GM21526 (cell line): Measurements from ENCODE around the gene C17orf50.

Experiments used
- ATAC-seq: cut with Tn5 transposase; IDR thresholded peaks from one replicate; pipeline ENCODE4 v1.9.1; 2021; ENCODE audit warnings: moderate library complexity; ENCODE audit not compliant: unreplicated experiment, low FRiP score

C17orf50 gene

GRCh38 chr17:35760587-35760986 lies at the start of gene C17orf50:
Gene C17orf50, plus strand, starts transcription at chr17:35760887. Its CDS starts 55 bp downstream, at chr17:35760942.
- no peak for ATAC-seq

GRCh38 chr17:35710950-35711349 lies 49.7 kb upstream of the C17orf50 start:
- ATAC-seq, result no peak

DNA sequence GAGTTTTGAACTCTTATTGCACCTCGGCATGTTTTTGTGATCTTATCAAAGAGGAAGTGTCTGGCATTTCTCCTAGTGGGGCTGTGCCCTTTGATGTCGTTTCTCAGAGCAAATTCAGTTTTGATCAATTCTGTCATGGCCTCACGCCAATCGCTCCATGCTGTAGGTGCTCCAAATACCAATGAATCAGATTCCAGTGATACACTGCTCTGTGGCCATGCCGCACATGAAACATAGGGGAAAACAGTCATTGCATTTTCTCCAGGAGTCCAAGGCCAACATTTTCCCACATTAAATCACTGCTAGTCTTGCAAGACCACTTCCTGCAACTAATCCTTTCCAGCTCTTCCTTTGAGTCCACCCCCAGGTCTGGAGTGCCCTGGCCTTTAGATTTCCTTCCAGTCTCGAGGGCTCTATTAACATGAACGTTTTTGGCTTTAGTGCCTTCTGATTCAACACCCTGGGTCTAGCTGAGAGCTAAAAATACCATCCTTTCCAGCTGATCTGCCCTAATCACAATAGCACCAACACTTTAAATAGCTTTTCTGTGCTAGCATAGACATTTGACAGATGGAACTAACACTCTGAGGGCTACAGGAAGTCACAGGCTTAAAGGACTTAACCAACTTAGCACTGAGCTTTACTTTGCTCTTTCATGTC lies 47.5 kb upstream of the C17orf50 start:
- ATAC-seq, result no peak

- ATAC-seq, result no peak
Measured at GRCh38 chr17:35714988-35715387, 45.7 kb upstream of the C17orf50 start.

DNA sequence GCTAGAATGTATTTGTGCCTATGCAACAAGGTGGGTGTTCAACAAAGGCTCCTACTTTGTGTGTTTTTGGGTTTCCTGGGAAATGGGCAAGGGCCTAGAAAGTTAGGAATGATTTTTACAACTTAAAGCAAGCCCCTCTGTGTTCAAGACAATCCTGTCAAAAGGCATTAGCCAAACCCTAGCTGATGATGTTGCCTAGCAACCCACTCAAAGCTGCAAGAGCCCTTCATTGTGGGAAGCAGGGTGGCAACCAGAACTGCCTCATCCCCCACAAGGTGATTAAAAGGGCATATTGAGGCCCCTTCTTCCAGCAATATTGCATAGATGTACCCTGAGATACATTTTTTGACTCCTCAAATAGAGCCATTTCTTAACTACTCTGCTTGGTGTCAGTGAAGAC lies 45.3 kb upstream of the C17orf50 start:
- no peak for ATAC-seq

GRCh38 chr17:35716173-35716572 lies 44.5 kb upstream of the C17orf50 start:
- ATAC-seq, result no peak

DNA sequence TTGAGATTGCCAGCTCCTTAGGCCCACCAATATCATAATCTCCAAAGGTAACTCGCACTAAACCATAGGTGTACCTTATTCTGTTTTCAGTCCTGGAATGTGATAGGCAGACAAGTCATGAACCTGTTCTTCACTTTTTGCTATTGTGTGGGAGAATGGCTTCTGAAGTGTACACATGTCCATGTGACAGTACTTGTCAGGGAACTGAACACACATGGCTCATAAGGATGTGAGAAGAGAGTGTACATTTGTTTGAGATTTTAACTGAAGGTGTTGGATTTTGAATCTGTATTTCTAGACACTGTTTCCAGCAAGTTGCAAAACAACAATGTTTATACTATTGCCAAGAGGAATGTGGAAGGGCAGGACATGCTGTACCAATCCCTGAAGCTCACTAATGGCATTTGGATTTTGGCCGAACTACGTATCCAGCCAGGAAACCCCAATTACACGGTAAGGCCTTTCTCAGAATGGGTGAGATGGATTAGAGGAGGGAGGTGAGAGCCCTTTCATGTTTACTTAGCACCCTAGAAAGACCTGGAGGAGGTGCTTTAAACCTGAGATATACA lies 43.7 kb upstream of the C17orf50 start:
- ATAC-seq, result no peak

DNA sequence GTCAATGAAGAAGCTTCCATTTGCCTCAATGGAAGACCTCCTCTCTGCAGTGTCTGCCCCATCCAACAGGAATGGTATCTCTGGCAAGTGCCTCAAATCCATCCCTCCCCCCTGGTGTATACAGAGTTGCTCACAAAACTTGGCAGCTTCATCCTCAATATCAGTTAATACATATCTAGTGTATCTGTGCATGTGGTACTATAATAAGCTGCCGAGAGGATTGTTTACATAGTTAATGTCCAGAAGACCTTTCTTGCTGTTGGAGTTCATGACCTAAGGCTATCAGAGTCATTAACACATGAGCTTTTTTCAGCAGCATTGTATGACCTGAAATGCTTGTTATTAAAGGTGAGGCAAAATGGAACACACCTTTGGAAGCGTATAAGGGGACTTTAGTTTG lies 43.2 kb upstream of the C17orf50 start:
- no peak for ATAC-seq

- no peak for ATAC-seq
Measured at GRCh38 chr17:35723735-35724134, 37.0 kb upstream of the C17orf50 start.

DNA sequence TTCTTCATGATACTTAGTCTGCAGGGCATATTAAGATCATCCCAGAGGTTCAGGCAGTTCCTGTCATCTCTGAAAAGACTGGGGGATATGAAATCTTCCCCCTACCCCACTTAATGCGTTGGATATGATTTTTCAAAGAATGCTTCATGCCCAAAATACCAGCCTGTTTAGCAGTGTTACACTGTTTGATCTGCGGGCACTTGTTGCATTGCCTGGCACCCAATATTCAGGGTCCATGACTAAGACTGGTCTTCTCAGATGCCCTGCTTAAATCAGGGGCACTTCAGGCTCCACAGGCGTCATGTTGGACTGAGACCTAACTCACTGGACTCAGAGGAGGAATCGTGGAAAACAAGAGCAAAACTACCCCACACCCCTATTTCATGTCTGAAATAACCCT lies 35.6 kb upstream of the C17orf50 start:
- ATAC-seq, result no peak

DNA sequence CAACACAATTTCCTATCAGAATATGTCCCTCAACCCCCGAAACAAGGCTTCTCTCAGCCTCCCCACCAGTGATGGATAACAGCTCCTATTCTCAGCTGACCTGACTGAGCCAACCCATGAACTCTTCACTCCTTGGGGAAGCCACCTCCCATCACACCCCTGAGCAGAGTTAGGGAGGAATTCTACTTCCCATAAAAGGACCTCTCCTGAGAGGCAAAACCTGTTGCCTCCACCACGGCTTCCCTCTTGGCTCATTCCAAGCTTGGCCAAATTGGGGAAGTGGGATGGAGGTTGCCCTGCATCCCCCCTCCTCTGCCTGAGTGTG lies 34.9 kb upstream of the C17orf50 start:
- no peak for ATAC-seq

DNA sequence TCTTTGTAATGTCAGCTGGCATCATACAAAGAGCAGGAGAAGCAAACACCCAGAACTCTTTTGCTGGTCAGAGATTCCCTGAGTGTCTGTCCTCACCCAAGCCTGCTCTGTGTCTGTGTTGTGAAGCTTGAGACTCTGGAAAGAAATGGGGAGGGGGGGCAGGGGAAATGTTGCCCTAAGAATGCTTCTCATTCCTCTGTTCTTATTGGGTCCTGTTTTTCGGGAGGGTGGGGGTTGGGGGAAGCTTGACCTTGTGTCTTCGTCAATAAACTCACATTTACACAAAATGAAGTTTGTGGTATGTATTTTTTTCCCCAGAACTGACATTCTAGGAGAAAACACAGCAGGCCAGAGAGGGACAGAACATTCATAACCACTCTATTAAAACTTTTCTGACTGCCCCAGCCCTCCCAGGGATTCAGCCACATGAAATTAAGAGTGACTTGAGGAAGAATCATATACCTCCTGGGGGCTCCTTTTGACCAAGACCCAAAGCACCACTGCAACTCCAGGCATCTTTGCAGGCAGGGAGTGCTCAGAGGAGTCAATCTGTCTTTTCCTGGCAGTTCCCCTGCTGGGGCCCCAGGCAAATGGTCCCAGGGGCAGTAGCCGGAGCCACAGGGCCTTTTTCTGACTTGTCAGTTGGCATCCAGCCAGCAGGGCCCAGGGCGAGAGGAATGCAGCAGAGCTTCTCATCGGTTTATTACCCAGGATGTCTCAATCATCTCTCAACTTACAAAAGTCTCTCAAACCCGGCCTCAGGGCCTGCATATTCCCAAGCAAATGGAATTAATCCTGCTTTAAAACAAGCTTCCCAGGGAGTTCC lies 34.3 kb upstream of the C17orf50 start:
- ATAC-seq, result no peak

DNA sequence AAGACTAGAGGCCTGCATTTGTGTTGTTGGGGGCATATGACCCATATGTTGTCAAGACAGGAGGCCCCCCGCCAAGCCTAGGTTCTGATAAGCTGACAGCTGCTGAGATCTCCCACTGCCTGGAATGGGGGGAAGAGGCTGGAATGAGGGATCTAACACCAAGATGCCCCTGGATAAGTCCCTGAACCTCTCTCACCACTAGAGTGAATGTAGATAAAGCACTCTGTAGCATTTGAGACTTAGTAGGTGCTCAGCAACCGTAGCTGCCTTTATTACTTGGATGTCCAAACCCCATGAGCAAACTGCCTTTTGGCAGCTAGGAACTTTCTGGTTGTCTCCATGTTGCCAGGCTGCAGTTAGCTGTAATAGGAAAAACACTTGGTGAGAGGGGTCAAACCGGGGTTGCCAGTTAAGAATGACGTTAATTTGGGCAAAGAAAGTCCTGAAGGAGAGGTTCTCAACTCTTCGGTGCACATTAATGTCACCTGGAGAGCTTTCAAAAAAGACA lies 33.7 kb upstream of the C17orf50 start:
- ATAC-seq, result no peak

GRCh38 chr17:35727635-35728034 lies 33.1 kb upstream of the C17orf50 start:
- no peak for ATAC-seq

GRCh38 chr17:35728551-35728950 lies 32.1 kb upstream of the C17orf50 start:
- ATAC-seq, result no peak

GRCh38 chr17:35729405-35729833 lies 31.3 kb upstream of the C17orf50 start:
- no peak for ATAC-seq

GRCh38 chr17:35730400-35731005 lies 30.2 kb upstream of the C17orf50 start:
- no peak for ATAC-seq

DNA sequence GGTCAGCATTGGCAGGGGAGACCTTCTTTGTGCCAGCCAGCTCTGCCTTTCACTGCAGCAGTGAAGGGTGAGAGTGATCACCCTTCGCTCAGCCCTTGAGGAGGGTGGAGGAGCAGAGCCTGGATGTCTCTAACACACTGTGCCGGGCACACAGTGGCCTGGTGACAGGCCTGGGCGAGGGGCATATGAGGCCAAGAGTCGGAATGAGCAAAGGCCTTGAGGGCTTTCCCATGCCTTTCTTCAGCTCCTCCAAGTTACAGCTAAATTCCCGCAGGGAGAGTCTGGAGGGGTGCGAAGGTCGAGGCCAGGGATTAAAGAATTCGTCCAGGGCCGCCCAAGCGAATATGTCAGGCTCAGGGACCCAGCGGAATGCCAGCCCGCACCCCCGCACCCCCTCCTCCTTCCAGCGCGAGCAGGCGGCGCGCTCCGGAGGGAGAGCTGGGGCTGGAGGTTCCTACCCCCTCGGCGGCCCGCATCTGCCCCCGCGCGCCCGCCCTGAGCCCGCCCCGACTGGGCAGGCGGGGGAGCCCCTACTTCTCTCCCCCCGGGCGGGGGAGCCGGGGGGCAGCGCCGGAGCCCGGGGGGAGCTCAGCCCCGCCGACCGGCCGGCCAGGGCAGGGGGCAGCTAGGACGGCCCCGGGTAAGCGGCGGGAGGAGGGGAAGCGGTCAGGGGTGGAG lies 29.3 kb upstream of the C17orf50 start, which contains the start of gene RASL10B:
TSS of gene RASL10B (plus strand) at position 401 of the 678 bp plus-strand sequence. CDS start 3,546 bp downstream, outside the sequence.
- no peak for ATAC-seq

- ATAC-seq, result no peak
Measured at GRCh38 chr17:35731917-35732805, 28.5 kb upstream of the C17orf50 start.

- ATAC-seq, result no peak
Measured at GRCh38 chr17:35732806-35733136, 27.9 kb upstream of the C17orf50 start.
